HG03045 (cell line): ENCODE results near the gene SIK3.

Source experiments
- ATAC-seq: cut with Tn5 transposase; IDR thresholded peaks from one replicate; pipeline ENCODE4 v1.9.1; 2021; ENCODE audit warnings: mild to moderate bottlenecking, moderate library complexity; ENCODE audit not compliant: unreplicated experiment

The SIK3 gene

GRCh38 chr11:117010808-117011540 is 87.3 kb downstream of the SIK3 start:
- ATAC-seq, result no peak

- ATAC-seq, result no peak
Observed at GRCh38 chr11:117009905-117010605, 88.2 kb downstream of the SIK3 start.

GRCh38 chr11:117005758-117006157 is 92.5 kb downstream of the SIK3 start:
- ATAC-seq, result no peak

- ATAC-seq, result no peak
Observed at GRCh38 chr11:117002639-117003299, 95.5 kb downstream of the SIK3 start.

DNA sequence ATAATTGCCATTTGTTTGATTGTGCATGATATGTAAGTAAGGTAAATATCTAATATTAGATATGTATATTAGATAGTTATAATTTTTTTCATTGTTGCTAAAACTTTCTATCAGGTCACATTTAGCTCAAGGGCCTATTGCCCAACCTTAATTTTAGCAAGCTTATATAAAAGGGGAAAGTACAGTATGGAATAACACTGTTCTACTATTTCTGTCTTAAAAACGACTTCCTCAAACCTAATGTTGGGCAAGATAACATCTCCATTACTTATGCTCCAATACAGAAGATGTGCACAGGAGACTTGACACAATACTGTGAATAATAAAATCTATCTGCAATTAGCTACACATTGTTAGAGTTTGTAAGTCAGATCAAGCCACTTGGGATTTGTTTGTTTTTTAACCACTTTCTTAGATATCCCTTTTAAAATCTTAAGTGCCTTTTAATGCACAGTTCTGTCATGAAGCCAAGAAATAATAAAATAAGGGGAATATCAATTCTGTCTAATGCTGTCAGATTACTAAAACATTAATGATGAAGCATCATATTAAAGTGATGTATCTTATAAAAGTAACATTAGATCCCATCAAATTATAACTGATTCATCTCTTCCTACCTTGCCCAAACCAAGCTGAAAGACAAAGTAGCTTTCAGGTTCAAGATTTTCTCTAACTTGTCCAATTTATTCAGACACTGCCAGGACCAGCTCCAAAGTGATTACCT is 98.1 kb downstream of the SIK3 start:
- no peak for ATAC-seq

DNA sequence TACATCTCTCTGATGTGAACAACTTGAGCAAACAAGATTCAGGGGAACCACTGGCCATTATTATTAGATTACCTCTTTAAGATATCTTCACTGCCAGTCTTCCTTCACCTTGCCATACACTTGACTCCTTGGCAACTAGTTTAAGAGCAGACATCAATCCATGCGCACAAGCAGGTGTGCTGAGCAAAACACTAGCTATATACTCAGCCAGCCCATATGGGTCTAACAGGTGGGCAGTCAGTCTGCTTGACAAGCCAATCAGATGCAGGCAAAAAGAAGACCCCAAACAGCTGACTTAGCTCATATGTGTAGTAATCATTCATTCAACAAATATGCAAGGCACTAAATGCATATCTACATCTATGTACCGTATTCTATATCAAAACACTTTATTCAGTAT is 101.2 kb downstream of the SIK3 start:
- no peak for ATAC-seq

- ATAC-seq, result no peak
Observed at GRCh38 chr11:116994195-116994594, 104.0 kb downstream of the SIK3 start.

DNA sequence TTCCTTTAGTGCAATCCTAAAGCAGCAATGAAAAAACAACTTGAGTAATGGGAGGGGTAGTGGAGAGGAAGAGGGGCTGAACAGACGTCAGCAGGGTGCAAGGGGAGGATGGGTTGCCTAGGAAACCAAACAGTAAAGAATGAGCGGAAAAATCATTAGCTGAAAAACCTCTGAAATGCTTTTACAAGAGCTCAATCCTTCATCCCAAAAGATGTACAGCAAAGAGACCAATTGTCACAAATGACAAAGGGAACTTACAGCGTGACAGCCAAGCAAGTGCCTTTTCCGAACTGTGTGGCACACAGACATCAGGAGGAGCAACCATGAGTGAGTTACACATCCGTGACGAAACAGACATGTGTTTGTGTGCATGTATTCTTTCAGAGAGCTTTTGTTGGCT is 104.6 kb downstream of the SIK3 start:
- ATAC-seq, result no peak

GRCh38 chr11:116991491-116991890 is 106.7 kb downstream of the SIK3 start:
- ATAC-seq, result no peak

- no peak for ATAC-seq
Observed at GRCh38 chr11:116990811-116991210, 107.4 kb downstream of the SIK3 start.

GRCh38 chr11:116990061-116990473 is 108.2 kb downstream of the SIK3 start:
- no peak for ATAC-seq

DNA sequence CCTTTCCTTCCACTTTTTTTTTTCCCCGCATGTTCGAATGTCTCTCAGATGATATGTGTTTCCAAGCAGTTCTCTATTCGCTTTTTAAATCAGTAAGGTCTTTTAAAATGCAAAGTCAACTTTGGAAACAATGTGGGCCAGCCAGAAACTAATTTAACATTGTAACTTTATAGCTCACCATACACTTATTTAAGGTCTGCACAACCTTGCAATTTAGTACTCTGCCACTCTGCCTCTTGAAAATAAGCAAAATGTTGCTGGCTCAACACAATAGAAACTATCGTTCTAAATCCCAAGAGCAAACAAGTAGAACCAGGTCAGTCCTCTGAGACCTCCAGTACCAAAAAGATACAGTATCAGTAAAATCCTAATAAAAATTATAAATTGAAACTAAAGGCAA is 109.0 kb downstream of the SIK3 start:
- no peak for ATAC-seq

DNA sequence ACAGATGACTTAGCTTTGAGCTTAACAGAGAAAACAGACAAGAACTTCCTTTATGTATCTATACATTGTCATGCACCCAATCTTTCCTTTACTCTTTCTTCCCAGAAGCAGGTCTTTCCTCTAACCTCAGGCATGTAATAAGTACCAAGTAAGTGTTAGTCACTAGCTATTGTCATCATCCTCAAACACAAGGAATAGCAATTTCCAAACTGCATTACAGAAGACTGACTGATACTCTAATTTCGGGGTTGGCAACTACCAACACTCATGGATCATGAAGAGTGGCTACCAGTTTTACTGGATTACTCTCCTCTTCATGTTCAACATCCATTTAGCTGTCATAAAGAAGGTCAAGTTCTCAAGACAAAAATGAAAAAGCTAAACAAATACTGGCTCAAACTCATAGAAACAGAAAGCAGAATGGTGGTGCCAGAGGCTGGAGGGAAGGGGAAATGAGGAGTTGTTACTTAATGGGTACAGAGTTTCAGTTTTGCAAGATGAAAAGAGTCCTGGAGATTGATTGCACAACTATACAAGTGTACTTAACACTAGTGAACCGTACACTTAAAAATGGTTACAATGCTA is 111.6 kb downstream of the SIK3 start:
- peak; percentile 52 for ATAC-seq

DNA sequence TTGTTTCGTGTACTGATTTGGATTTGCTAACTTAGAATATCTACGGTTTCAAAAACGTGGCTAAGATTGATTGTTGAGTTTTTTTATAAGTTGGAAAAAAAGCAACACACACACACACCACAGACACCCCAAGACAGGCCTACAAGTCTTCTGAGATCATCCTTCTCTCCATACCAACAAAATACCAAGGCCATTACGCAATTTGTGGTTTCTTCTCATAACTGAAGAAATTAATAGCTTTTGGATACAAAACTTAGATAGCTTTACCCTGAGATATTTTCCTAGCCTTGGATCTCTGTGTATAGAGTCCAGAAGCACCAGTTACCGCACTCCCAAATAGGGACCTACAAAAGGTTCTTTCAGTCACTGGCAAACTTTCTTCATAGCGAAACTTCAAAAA is 113.6 kb downstream of the SIK3 start:
- no peak for ATAC-seq

GRCh38 chr11:116984186-116984585 is 114.0 kb downstream of the SIK3 start:
- ATAC-seq, result no peak

GRCh38 chr11:116981266-116981885 is 116.9 kb downstream of the SIK3 start:
- ATAC-seq, result no peak

GRCh38 chr11:116980136-116980793 is 118.0 kb downstream of the SIK3 start:
- peak; percentile 92 for ATAC-seq

GRCh38 chr11:116976941-116977570 is 121.2 kb downstream of the SIK3 start:
- no peak for ATAC-seq

GRCh38 chr11:116975661-116976060 is 122.6 kb downstream of the SIK3 start:
- no peak for ATAC-seq

- ATAC-seq, result no peak
Observed at GRCh38 chr11:116973270-116973669, 125.0 kb downstream of the SIK3 start.
